IPS-15b (cell line): ENCODE measurements around the gene FASTKD1.
"Not testable (repeated sequence)": the region's sequence is repeated elsewhere in the genome, so short reads cannot be mapped to it uniquely, and the experiment has no call there.

ENCODE experiments used
- H3K27me3 ChIP-seq: one replicate; pipeline ENCODE4 v1.6.1; 2013; ENCODE audit warnings: low read length; ENCODE audit not compliant: control insufficient read depth, insufficient read depth
- H3K36me3 ChIP-seq: one replicate; pipeline ENCODE4 v1.6.1; 2013; ENCODE audit warnings: low read length; ENCODE audit not compliant: control insufficient read depth, insufficient read depth
- H3K4me1 ChIP-seq: one replicate; pipeline ENCODE4 v1.6.1; 2013; ENCODE audit warnings: mild to moderate bottlenecking, low read length; ENCODE audit not compliant: control insufficient read depth, insufficient read depth
- H3K4me3 ChIP-seq: one replicate; pipeline ENCODE4 v1.5.1; 2013; ENCODE audit warnings: low read depth, low read length
- H3K9ac ChIP-seq: one replicate; pipeline ENCODE4 v1.6.1; 2013; ENCODE audit warnings: low read depth, mild to moderate bottlenecking, low read length
- H3K9me3 ChIP-seq: one replicate; pipeline ENCODE4 v1.6.1; 2013; ENCODE audit warnings: mild to moderate bottlenecking, low read length; ENCODE audit not compliant: control insufficient read depth, insufficient read depth

FASTKD1 gene

GRCh38 chr2:169516488-169516995 lies 57.1 kb downstream of the FASTKD1 start:
- not testable (repeated sequence) for H3K36me3 ChIP-seq, H3K9me3 ChIP-seq, H3K4me3 ChIP-seq, H3K9ac ChIP-seq, H3K4me1 ChIP-seq, H3K27me3 ChIP-seq

- H3K9ac ChIP-seq, H3K9me3 ChIP-seq, H3K4me1 ChIP-seq, H3K27me3 ChIP-seq, H3K4me3 ChIP-seq, H3K36me3 ChIP-seq: not testable (repeated sequence)
Observed at GRCh38 chr2:169514758-169515157, 58.9 kb downstream of the FASTKD1 start.

GRCh38 chr2:169513926-169514325 lies 59.7 kb downstream of the FASTKD1 start:
- H3K27me3 ChIP-seq, result no peaks in the 10 kb centered on the region
- H3K4me3 ChIP-seq, result no peak overlapping the region
- peaks cover 14% of the 10 kb centered on the region for H3K4me1 ChIP-seq
- H3K9me3 ChIP-seq, result no peaks in the 10 kb centered on the region
- H3K36me3 ChIP-seq, result no peaks in the 10 kb centered on the region
- no peak overlapping the region for H3K9ac ChIP-seq

- Histone ChIP-seq H3K9ac (no peak overlapping the region), H3K36me3 (no peaks in the 10 kb centered on the region), H3K27me3 (no peaks in the 10 kb centered on the region), H3K9me3 (no peaks in the 10 kb centered on the region), H3K4me1 (peaks cover 14% of the 10 kb centered on the region), H3K4me3 (no peak overlapping the region)
Observed at GRCh38 chr2:169513094-169513493, 60.6 kb downstream of the FASTKD1 start.

- Histone ChIP-seq H3K4me3 (no peak overlapping the region), H3K4me1 (peaks cover 14% of the 10 kb centered on the region), H3K36me3 (no peaks in the 10 kb centered on the region), H3K9me3 (no peaks in the 10 kb centered on the region), H3K9ac (no peak overlapping the region), H3K27me3 (no peaks in the 10 kb centered on the region)
Observed at GRCh38 chr2:169512525-169512924, 61.1 kb downstream of the FASTKD1 start.

GRCh38 chr2:169511818-169512217 lies 61.8 kb downstream of the FASTKD1 start:
- Histone ChIP-seq H3K36me3 (no peaks in the 10 kb centered on the region), H3K4me3 (no peak overlapping the region), H3K9ac (no peak overlapping the region), H3K4me1 (peaks cover 14% of the 10 kb centered on the region), H3K27me3 (no peaks in the 10 kb centered on the region), H3K9me3 (no peaks in the 10 kb centered on the region)

GRCh38 chr2:169510496-169510895 lies 63.2 kb downstream of the FASTKD1 start:
- H3K36me3 ChIP-seq, result no peaks in the 10 kb centered on the region
- no peak overlapping the region for H3K4me3 ChIP-seq
- H3K9me3 ChIP-seq, result no peaks in the 10 kb centered on the region
- no peaks in the 10 kb centered on the region for H3K27me3 ChIP-seq
- H3K9ac ChIP-seq, result no peak overlapping the region
- H3K4me1 ChIP-seq, result peaks cover 14% of the 10 kb centered on the region

- Histone ChIP-seq H3K36me3 (no peaks in the 10 kb centered on the region), H3K9me3 (no peaks in the 10 kb centered on the region), H3K27me3 (no peaks in the 10 kb centered on the region), H3K4me1 (peaks cover 14% of the 10 kb centered on the region), H3K9ac (no peak overlapping the region), H3K4me3 (no peak overlapping the region)
Observed at GRCh38 chr2:169509955-169510354, 63.7 kb downstream of the FASTKD1 start.

GRCh38 chr2:169509298-169509885 lies 64.3 kb downstream of the FASTKD1 start, which contains the start of gene KLHL41:
Gene KLHL41 (plus strand): TSS chr2:169509702. CDS start chr2:169509779, 77 bp downstream.
- H3K27me3 ChIP-seq, result no peaks in the 10 kb centered on the region
- peaks cover 14% of the 10 kb centered on the region for H3K4me1 ChIP-seq
- no peaks in the 10 kb centered on the region for H3K36me3 ChIP-seq
- H3K9ac ChIP-seq, result no peak within 1 kb of the TSS
- no peak within 1 kb of the TSS for H3K4me3 ChIP-seq
- H3K9me3 ChIP-seq, result no peaks in the 10 kb centered on the region

GRCh38 chr2:169507698-169508097 lies 66.0 kb downstream of the FASTKD1 start:
- no peaks in the 10 kb centered on the region for H3K9me3 ChIP-seq
- no peak overlapping the region for H3K9ac ChIP-seq
- peaks cover 14% of the 10 kb centered on the region for H3K4me1 ChIP-seq
- no peaks in the 10 kb centered on the region for H3K36me3 ChIP-seq
- no peaks in the 10 kb centered on the region for H3K27me3 ChIP-seq
- H3K4me3 ChIP-seq, result no peak overlapping the region

- Histone ChIP-seq H3K36me3 (no peaks in the 10 kb centered on the region), H3K9ac (no peak overlapping the region), H3K9me3 (no peaks in the 10 kb centered on the region), H3K4me3 (no peak overlapping the region), H3K4me1 (peaks cover 4% of the 10 kb centered on the region), H3K27me3 (no peaks in the 10 kb centered on the region)
Observed at GRCh38 chr2:169504651-169505050, 69.0 kb downstream of the FASTKD1 start.

- no peaks in the 10 kb centered on the region for H3K27me3 ChIP-seq
- no peak overlapping the region for H3K9ac ChIP-seq
- H3K4me3 ChIP-seq, result no peak overlapping the region
- H3K9me3 ChIP-seq, result no peaks in the 10 kb centered on the region
- H3K4me1 ChIP-seq, result no peaks in the 10 kb centered on the region
- no peaks in the 10 kb centered on the region for H3K36me3 ChIP-seq
Observed at GRCh38 chr2:169495310-169495928, 78.2 kb downstream of the FASTKD1 start.
